Left lung (tissue), 10 donors: ENCODE measurements around the gene C17orf67. TPM values are rescaled to one million over a fixed set of nuclear protein-coding genes. Genes with fewer than 3 reads are reported as not detected.

Source experiments
- ATAC-seq: fragments of 200-7000 bp; cut with Tn5 transposase; one replicate; pipeline ENCODE4 v1.9.1; 2020; ENCODE audit warnings: moderate library complexity
- DNase-seq, 4 donors: peaks; one replicate each; pipeline ENCODE4 v3.0.0-alpha.2; 2013 to 2020
- H3K27ac ChIP-seq, 2 donors: fragments of 200-600 bp; sonication (generic) in 1 of 2; one replicate each; pipeline versions ENCODE4 v1.5.0 to v1.8.0; 2020 to 2021
- H3K27me3 ChIP-seq, 2 donors: fragments of 200-600 bp; sonication (generic) in 1 of 2; one replicate each; pipeline versions ENCODE4 v1.5.0 to v1.8.0; 2020 to 2021
- H3K36me3 ChIP-seq, 2 donors: fragments of 200-600 bp; sonication (generic) in 1 of 2; one replicate each; pipeline versions ENCODE4 v1.5.0 to v1.8.0; 2020 to 2021
- H3K4me1 ChIP-seq, 2 donors: fragments of 200-600 bp; one replicate each; pipeline ENCODE4 v1.8.0; 2021
- H3K4me3 ChIP-seq, 2 donors: fragments of 200-600 bp; sonication (generic) in 1 of 2; one replicate each; pipeline versions ENCODE4 v1.5.0 to v1.8.0; 2020 to 2021; ENCODE audit warnings: mild to moderate bottlenecking in 1 of 2
- H3K9me3 ChIP-seq, 2 donors: fragments of 200-600 bp; sonication (generic) in 1 of 2; one replicate each; pipeline versions ENCODE4 v1.5.0 to v1.8.0; 2020 to 2021
- CTCF ChIP-seq, 2 donors: fragments of 200-600 bp; sonication (generic) in 1 of 2; IDR thresholded peaks; one replicate each; pipeline versions ENCODE4 v1.5.0 to v1.8.0; 2021; ENCODE audit warnings: antibody characterized with exemption in 2 of 2
- intact Hi-C, 2 donors: fragments of 100-400 bp; cut with DNase I; formaldehyde crosslinking; loops; one replicate each; pipeline versions ENCODE4 v1.11.2 to v1.14.2; 2022
- polyA plus RNA-seq, 6 donors: library from polyadenylated mRNA; unstranded; fragments of 120-200 nt; gene quantifications; one replicate each; pipeline ENCODE4 v1.2.1, GENCODE V29; 2013; ENCODE audit not compliant: insufficient read length in 6 of 6
- total RNA-seq, 2 donors: library from RNA; stranded (reverse); fragmentation: NEBNext Ultra II Directional; extraction: Animal tissue kit (Norgen Biotek cat#: 25700); gene quantifications; one replicate each; pipeline ENCODE4 v1.2.1, GENCODE V29; 2021
- donor health status: DM: no; HTN: yes; CAD: no.
- donor health status: DM: no; HTN: no; CAD: no.

C17orf67 gene
- total and polyA plus RNA-seq, 8 donors, result 1.6 to 5.0 (median 3.5) TPM

DNA sequence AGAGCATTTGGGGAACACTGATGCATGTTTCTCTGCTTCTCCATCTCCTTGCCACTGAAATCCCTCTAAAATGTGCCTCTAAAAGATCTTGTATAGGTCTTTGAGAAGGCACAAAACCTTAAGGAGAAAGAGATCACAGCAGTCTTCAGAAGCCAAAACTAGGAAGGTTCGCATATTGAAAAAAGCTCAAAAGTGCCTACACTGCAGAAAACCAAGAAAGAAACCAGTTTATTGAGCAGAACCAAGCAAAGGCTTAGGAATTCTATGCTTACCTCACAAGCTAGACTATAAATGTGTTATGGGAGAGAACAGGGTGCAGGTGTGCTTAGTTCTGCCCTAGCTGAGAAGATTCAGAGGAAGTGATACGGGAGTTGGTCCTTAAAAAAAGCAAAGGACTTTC, 16.9 kb upstream of the C17orf67 start:
- Histone ChIP-seq H3K27ac (no peak overlapping the region), H3K4me1 (no peaks in the 10 kb centered on the region), H3K27me3 (no peaks in the 10 kb centered on the region), H3K4me3 (no peak overlapping the region), H3K9me3 (no peaks in the 10 kb centered on the region), H3K36me3 (peaks cover 0 to 8% of the 10 kb centered on the region in 2 donors)
- no peak for TF ChIP-seq CTCF (IDR thresholded peaks at IDR 0.05)
- intact Hi-C loops, result no loop called here
- ATAC-seq, result no peak
- no peak for DNase-seq

DNA sequence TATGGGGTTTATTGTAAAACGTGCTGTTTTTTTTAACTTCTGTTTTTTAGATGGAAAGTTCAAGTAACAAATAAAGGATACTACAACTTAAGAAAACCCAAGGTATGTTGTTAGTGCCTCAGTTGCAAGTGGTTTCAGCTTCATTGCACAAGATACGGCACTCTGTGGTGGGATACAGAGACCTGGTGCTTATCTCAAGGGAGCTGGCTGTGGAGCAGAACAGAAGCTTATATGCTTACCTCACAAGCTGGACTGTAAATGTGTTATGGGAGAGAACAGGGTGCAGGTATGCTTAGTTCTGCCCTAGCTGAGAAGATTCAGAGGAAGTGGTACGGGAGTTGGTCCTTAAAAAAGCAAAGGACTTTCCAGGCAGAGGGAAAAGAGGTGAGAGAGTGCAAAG, 15.4 kb upstream of the C17orf67 start:
- Histone ChIP-seq H3K4me3 (no peak overlapping the region), H3K27me3 (no peaks in the 10 kb centered on the region), H3K36me3 (peaks cover 0 to 8% of the 10 kb centered on the region in 2 donors), H3K27ac (no peak overlapping the region), H3K4me1 (no peaks in the 10 kb centered on the region), H3K9me3 (no peaks in the 10 kb centered on the region)
- TF ChIP-seq CTCF (IDR thresholded peaks at IDR 0.05), result no peak
- intact Hi-C loops, result no loop called here
- DNase-seq (no peak), ATAC-seq (no peak)

GRCh38 chr17:56847106-56847505, 13.4 kb upstream of the C17orf67 start:
- Histone ChIP-seq H3K4me3 (no peak overlapping the region), H3K27me3 (no peaks in the 10 kb centered on the region), H3K4me1 (peaks cover 0 to 6% of the 10 kb centered on the region in 2 donors), H3K27ac (no peak overlapping the region), H3K9me3 (no peaks in the 10 kb centered on the region), H3K36me3 (peaks cover 0 to 8% of the 10 kb centered on the region in 2 donors)
- intact Hi-C loops, result no loop called here
- TF ChIP-seq CTCF (IDR thresholded peaks at IDR 0.05), result no peak
- DNase-seq, result no peak
- ATAC-seq, result no peak

- intact Hi-C loops, result no loop called here
- no peak overlapping the region for H3K27ac ChIP-seq
- H3K36me3 ChIP-seq, result peaks cover 0 to 8% of the 10 kb centered on the region in 2 donors
- ATAC-seq, result no peak
- no peak for DNase-seq
- no peak overlapping the region for H3K4me3 ChIP-seq
- TF ChIP-seq CTCF (IDR thresholded peaks at IDR 0.05), result no peak
- H3K9me3 ChIP-seq, result no peaks in the 10 kb centered on the region
- no peaks in the 10 kb centered on the region for H3K27me3 ChIP-seq
- H3K4me1 ChIP-seq, result peaks cover 0 to 10% of the 10 kb centered on the region in 2 donors
These were observed 12.2 kb upstream of the C17orf67 start for GRCh38 chr17:56845934-56846333.

- no peak overlapping the region for H3K27ac ChIP-seq
- TF ChIP-seq CTCF (IDR thresholded peaks at IDR 0.05), result no peak
- DNase-seq, result no peak
These were observed 8.9 kb upstream of the C17orf67 start for GRCh38 chr17:56842577-56842976.

More at GRCh38 chr17:56842577-56842976, 8.9 kb upstream of the C17orf67 start:
- Histone ChIP-seq H3K27me3 (no peaks in the 10 kb centered on the region), H3K4me3 (no peak overlapping the region), H3K36me3 (peaks cover 0 to 6% of the 10 kb centered on the region in 2 donors), H3K9me3 (no peaks in the 10 kb centered on the region), H3K4me1 (peaks cover 0 to 13% of the 10 kb centered on the region in 2 donors)
- intact Hi-C loops, result no loop called here
- no peak for ATAC-seq
